Loucy (cell line): Measurements from ENCODE around the gene TDRD9.

Experiments used
- H2AFZ ChIP-seq: fragments of 200-600 bp; sonication (generic); 2 replicates; pipeline ENCODE4 v1.6.0; 2016; ENCODE audit warnings: antibody characterized with exemption, mild to moderate bottlenecking, low read length, moderate library complexity
- H3F3A ChIP-seq: fragments of 200-600 bp; 2 replicates; pipeline ENCODE4 v1.6.0; 2016; ENCODE audit warnings: antibody characterized with exemption, low read depth, mild to moderate bottlenecking
- H3K27me3 ChIP-seq: fragments of 200-600 bp; sonication (generic); 2 replicates; pipeline ENCODE4 v1.6.1; 2014; ENCODE audit warnings: low read length, mild to moderate bottlenecking; ENCODE audit not compliant: insufficient read depth, poor library complexity, severe bottlenecking
- H3K36me3 ChIP-seq: fragments of 200-600 bp; sonication (generic); 2 replicates; pipeline ENCODE4 v1.6.1; 2016; ENCODE audit warnings: low read length; ENCODE audit not compliant: insufficient read depth
- H3K4me1 ChIP-seq: fragments of 200-600 bp; sonication (generic); 2 replicates; pipeline ENCODE4 v1.5.1; 2014; ENCODE audit warnings: low read length, mild to moderate bottlenecking; ENCODE audit not compliant: insufficient read depth, poor library complexity, severe bottlenecking
- H3K4me2 ChIP-seq: fragments of 200-600 bp; sonication (generic); 2 replicates; pipeline ENCODE4 v1.6.0; 2014; ENCODE audit warnings: antibody characterized with exemption, low read length, low read depth, mild to moderate bottlenecking; ENCODE audit not compliant: poor library complexity, severe bottlenecking
- H3K4me3 ChIP-seq: fragments of 200-600 bp; sonication (generic); 2 replicates; pipeline ENCODE4 v1.5.1; 2014; ENCODE audit warnings: low read length, mild to moderate bottlenecking, mixed read lengths; ENCODE audit not compliant: poor library complexity, severe bottlenecking
- H3K79me2 ChIP-seq: fragments of 200-600 bp; sonication (generic); 2 replicates; pipeline ENCODE4 v1.6.1; 2014; ENCODE audit warnings: low read length; ENCODE audit not compliant: insufficient read depth
- H3K9ac ChIP-seq: fragments of 200-600 bp; sonication (generic); 2 replicates; pipeline ENCODE4 v1.6.0; 2014; ENCODE audit warnings: mild to moderate bottlenecking, low read depth, low read length, moderate library complexity; ENCODE audit not compliant: poor library complexity, severe bottlenecking
- H3K9me2 ChIP-seq: fragments of 200-600 bp; sonication (generic); replicated peaks from 2 replicates; pipeline ENCODE4 v1.6.1; 2016; ENCODE audit warnings: low read depth, low read length, mixed read lengths
- H3K9me3 ChIP-seq: fragments of 200-600 bp; sonication (generic); 2 replicates; pipeline ENCODE4 v1.6.1; 2014; ENCODE audit warnings: mild to moderate bottlenecking, antibody characterized with exemption, low read length, low read depth; ENCODE audit not compliant: insufficient read depth
- H4K20me1 ChIP-seq: fragments of 200-600 bp; sonication (generic); 2 replicates; pipeline ENCODE4 v1.6.0; 2014; ENCODE audit warnings: antibody characterized with exemption, low read length, mild to moderate bottlenecking; ENCODE audit not compliant: insufficient read depth, poor library complexity, severe bottlenecking
- CTCF ChIP-seq: fragments of 200-600 bp; sonication (generic); conservative IDR thresholded peaks from 2 replicates; pipeline ENCODE4 v1.5.1; 2014; ENCODE audit warnings: mild to moderate bottlenecking, antibody characterized with exemption, low read length
- EZH2phosphoT487 ChIP-seq: fragments of 200-600 bp; IDR thresholded peaks from 2 replicates; pipeline ENCODE4 v1.6.1; 2018; ENCODE audit warnings: antibody characterized with exemption, mild to moderate bottlenecking, moderate library complexity, borderline replicate concordance

TDRD9 gene

GRCh38 chr14:104003616-104004015 is 75.4 kb downstream of the TDRD9 start:
- H3K27me3 ChIP-seq, result no peaks in the 10 kb centered on the region
- no peaks in the 10 kb centered on the region for H3F3A ChIP-seq
- no peak overlapping the region for H3K4me3 ChIP-seq
- no peaks in the 10 kb centered on the region for H4K20me1 ChIP-seq
- H3K4me2 ChIP-seq, result no peak overlapping the region
- no peaks in the 10 kb centered on the region for H3K4me1 ChIP-seq
- TF ChIP-seq EZH2phosphoT487 (no peak), CTCF (no peak)
- H3K36me3 ChIP-seq, result no peaks in the 10 kb centered on the region
- H2AFZ ChIP-seq, result no peak overlapping the region
- H3K9me2 ChIP-seq, result no peaks in the 10 kb centered on the region
- no peak overlapping the region for H3K9ac ChIP-seq
- H3K79me2 ChIP-seq, result no peaks in the 10 kb centered on the region
- H3K9me3 ChIP-seq, result no peaks in the 10 kb centered on the region

GRCh38 chr14:104004849-104005248 is 76.6 kb downstream of the TDRD9 start:
- H3K27me3 ChIP-seq, result no peaks in the 10 kb centered on the region
- H3K9me2 ChIP-seq, result no peaks in the 10 kb centered on the region
- no peaks in the 10 kb centered on the region for H3K36me3 ChIP-seq
- no peak overlapping the region for H3K4me2 ChIP-seq
- H3K9me3 ChIP-seq, result no peaks in the 10 kb centered on the region
- H2AFZ ChIP-seq, result no peak overlapping the region
- no peak overlapping the region for H3K4me3 ChIP-seq
- TF ChIP-seq EZH2phosphoT487, result no peak
- no peak for TF ChIP-seq CTCF
- no peaks in the 10 kb centered on the region for H3K4me1 ChIP-seq
- H3K9ac ChIP-seq, result no peak overlapping the region
- no peaks in the 10 kb centered on the region for H3K79me2 ChIP-seq
- H3F3A ChIP-seq, result no peaks in the 10 kb centered on the region
- H4K20me1 ChIP-seq, result no peaks in the 10 kb centered on the region

- Histone ChIP-seq H3K9me3 (no peaks in the 10 kb centered on the region), H3F3A (no peaks in the 10 kb centered on the region), H2AFZ (no peak overlapping the region), H3K36me3 (no peaks in the 10 kb centered on the region), H3K79me2 (no peaks in the 10 kb centered on the region), H3K9ac (no peak overlapping the region), H3K4me2 (no peak overlapping the region), H3K4me3 (no peak overlapping the region), H3K9me2 (no peaks in the 10 kb centered on the region), H3K27me3 (no peaks in the 10 kb centered on the region), H4K20me1 (no peaks in the 10 kb centered on the region), H3K4me1 (no peaks in the 10 kb centered on the region)
- TF ChIP-seq EZH2phosphoT487 (no peak), CTCF (no peak)
Measured at GRCh38 chr14:104005489-104005888, 77.2 kb downstream of the TDRD9 start.
